NCI-H2081 treated with DMSO at 0.1 percent for 48 hours (cell line): ENCODE data around the gene GJB2.

Source experiments
- DNase-seq: peaks from one replicate; lab custom pipeline; 2025; lab: John Stamatoyannopoulos, UW

GJB2 gene

GRCh38 chr13:20192158-20192835, 441 bp downstream of the GJB2 start:
- no peak for DNase-seq

DNA sequence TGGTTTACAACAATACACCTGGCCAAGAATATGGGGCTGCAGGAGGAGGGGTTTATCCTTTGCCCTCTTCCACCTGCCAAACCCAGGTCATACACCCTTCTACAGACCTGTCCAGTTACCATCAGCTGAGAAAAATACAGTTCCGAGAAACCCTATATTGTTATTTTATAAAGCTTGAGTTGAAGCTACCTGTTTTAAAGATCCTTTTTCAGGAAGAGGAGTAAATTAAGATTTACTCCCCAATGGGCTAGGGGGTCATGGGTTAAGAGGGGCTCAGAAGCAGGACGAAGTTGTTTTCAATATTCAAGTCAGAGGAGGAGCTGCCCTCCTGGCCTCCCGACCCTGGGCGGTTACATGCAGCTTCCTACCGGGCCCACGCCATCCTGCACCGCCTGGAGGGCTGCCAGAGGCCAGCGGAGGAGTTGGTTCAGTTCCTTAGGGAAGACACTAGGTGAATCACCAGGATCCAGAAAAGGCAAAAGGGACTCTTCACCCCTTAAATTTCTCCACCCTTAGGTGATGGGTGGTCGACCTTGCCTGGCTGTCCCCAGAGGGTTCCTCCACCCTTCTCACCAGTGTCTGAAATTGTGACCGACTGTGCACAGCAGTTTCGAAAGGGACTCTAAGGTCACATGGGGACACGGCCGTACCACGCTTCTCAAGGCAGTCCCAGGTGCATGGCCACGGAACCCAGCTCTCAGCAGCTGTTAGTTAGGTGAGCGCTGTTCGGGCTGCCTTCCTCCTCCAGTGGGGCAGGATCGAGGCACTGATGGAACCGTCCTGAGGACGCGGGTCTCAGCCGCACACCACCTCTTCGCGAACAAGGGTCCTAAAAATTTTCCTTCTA, 1.2 kb downstream of the GJB2 start:
- no peak for DNase-seq

DNA sequence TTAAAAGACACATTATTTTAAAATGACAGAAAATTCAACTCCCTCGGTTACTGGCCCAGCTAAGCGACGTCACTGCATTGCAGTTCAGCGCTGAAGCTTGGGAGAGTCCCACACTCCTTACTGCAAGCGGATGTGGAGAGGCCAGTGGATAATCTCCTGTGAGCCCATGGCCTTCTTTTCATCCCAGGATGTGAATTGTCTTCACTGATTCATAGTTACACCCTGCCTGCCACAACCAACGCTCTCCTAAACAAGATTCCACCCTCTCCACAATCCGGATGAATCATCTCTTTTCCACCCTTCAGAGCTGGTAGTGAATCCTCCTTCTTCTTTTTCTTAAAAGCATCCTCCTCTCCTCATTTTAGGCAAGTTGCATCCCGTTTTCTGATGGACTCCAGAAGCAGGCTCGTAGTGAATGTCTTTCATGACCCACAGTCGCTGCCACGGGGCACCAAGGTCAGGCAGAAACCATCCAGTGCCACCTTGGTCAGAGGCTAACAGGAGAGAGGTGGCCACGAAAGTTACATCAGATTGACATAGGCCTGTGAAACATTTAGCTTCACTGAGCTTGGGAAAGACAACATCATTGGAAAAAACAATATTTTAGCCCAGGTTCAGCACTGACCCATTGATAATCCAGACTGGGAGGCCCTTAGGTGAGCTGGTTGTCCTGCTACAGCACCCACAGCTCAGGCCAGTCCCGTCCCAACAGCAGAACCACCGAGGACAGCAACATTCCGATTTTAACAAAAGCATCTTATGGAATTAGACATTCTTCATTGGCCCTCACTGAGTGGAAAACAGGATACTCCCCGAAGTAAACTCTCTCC, 2.0 kb downstream of the GJB2 start:
- DNase-seq: no peak

- no peak for DNase-seq
Measured at GRCh38 chr13:20190076-20190475, 2.7 kb downstream of the GJB2 start.

GRCh38 chr13:20188667-20189553, 3.8 kb downstream of the GJB2 start:
- DNase-seq: no peak

DNA sequence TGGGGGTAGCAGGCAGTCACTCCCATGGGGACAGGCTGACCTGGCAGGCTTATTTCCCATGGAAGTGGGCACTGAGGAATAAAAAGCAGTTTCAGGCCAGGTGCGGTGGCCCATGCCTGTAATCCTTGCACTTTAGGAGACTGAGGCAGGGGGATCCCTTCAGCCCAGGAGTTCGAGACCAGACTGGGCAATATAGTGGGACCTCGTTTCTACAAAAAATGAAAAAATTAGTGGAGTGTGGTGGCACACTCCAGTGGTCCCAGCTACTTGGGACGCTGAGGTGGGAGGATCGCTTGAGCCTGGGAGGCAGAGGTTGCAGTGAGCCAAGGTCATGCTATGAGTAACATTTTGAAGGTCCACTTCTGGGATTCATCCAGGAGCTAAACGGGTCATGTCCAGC, 6.0 kb downstream of the GJB2 start:
- DNase-seq: no peak

- DNase-seq: no peak
Measured at GRCh38 chr13:20185366-20186056, 7.2 kb downstream of the GJB2 start.

DNA sequence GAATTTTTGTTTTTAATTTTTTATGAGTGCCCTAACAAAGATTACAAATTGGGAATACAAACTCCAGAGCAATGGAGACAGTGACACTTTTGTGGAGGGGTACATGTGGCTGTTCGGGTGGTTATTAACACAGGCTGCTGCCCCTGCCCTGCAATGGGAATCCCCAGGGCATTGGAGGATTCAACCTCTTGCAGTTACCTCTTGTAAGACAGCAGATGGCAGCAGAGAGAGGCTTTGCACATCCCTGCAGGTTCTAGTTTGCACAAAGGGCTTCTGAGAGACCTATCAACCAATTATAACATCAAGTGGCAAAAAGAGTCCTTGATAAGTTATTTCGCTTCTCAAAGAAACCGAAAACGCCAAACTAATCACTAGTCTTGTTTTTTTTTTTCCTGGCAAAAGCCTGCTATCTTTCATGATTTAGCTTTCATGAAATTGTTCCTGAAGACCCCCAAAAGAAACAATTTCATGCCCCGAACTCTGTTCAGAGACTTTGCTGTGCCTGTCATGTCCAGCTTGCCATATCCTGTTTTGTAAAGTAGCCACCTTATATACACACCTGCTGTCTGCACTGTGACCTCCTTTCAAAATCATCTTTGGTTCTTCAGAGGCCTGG, 10.4 kb downstream of the GJB2 start:
- peak; percentile 12 for DNase-seq

GRCh38 chr13:20181188-20181587, 11.6 kb downstream of the GJB2 start:
- peak; percentile 9 for DNase-seq

GRCh38 chr13:20178156-20178555, 14.6 kb downstream of the GJB2 start:
- DNase-seq: no peak

GRCh38 chr13:20177049-20177831, 15.5 kb downstream of the GJB2 start:
- no peak for DNase-seq

DNA sequence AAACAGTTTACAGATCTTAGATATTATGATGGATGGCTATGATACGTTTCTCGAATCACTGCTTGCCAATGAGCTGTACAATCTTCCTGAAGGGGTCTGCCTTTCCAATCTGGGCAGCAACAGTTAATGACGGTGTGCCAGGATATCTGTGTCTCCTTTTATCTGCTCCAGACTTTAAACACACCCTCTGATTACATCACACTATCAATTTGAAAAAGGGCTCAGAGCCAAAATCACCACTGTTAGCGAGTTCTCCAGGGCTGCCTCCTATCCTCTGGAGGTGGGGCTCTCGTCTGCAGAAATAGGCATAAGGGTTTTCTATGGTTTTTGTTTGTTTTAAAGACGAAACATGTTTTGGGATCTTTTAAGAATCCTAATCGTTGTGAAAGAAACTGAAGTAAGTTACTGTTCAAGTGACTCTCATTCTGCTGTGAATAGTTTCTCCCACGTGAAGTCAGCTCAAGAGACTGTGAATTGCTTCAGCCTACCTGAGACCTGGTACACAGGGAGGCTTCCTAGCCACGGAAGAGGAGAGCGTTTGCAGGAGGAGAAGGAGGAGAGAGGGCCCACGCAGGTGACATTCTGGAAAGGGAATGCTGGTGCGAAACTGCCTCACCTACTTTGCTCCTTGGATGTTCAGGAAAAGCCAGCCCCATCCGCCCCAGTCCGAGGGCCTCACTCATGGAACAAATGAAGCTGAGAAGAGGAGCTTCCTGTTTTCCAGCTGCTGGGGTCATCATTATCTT, 16.7 kb downstream of the GJB2 start:
- DNase-seq: no peak

DNA sequence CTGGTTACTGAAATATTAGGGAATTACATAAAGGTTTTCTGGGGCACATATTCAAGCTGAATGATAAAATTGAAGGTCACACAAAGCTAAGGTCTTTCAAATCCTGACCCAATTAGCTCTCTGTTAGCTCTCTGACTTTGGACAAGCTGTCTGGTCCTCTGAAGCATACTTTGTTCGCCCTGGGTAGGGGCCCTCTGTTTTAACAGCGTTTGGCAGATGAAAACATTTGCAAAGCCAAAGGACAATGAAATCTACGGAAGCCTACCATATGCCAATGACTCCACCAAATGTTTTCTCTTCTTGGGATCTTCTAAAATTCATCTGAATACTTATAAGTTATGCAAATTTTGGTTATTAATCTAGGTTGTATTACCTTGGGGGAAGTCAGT, 17.3 kb downstream of the GJB2 start:
- DNase-seq: no peak

GRCh38 chr13:20174656-20175405, 17.9 kb downstream of the GJB2 start:
- DNase-seq: no peak

DNA sequence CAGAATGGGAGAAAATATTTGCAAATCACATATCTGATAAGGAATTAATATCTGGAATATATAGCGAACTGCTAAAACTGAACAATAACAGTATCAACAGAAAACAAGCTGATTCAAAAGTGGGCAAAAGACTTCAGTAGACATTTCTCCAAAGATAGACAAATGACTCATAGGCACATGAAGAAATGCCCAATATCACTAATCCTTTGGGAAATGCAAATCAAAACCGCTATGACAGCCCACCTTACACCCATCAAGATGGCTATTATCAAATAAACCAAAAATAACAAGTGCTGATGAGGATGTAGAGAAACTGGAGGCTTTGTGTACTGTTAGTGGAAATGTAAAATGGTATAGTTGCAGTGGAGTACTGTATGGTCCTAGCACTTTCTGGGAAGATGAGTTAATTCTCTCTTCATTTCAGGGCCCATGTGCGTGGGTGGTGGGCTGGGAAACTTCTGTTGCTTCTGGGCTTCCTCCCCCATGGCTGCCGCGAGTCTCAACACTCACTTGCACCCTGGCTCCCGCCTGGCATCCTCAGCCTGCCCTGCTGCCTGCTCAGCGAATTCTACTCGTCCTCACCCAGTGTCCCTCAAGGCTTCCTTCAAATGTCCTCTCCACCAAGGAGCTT, 19.5 kb downstream of the GJB2 start:
- DNase-seq: no peak

DNA sequence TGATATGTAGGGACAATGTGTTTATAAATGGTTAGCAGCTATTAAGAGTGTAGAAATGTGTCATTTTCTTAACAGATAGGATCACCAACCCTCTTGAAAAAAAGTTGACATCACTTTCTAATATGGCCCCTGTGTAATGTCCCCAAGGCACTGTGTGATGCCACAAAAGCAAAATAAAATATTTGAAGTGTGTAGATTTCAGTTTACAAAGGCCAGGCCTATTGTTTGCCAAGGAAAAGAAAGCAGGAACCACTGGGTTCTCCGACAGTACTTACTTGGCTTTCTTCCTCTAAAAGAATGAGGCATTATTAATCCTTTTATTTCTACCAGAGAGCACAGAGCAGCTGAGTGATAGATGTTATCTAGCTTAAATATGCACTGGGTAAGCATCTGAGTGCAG, 21.4 kb downstream of the GJB2 start:
- DNase-seq: no peak

GRCh38 chr13:20170921-20171320, 21.8 kb downstream of the GJB2 start:
- no peak for DNase-seq

DNA sequence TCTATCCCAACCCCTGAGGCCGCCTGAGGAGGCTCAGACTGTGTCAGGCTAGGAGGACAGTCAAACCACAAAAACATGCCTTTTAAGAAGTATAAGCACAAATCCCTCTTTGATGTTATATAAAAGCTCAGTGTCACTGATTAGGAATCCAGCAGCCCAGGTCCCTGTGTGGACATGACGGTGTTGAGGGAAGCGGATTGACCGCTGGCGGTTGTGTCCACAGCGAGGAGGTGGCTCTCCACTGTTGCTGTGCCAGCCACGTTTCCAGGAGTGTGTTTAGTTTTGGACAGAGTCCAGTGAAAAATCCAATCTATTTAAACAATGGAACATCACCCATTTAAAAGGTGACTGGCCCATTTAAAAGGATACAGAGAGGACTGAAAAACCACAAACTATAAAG, 24.3 kb downstream of the GJB2 start:
- DNase-seq: no peak
